ENCODE measurements around the gene WDR59.

WDR59 gene

GRCh38 chr16:74987027-74987681 lies 2.2 kb upstream of the WDR59 start:
- Histone ChIP-seq H3K27me3 (no peaks in the 10 kb centered on the region), H3K9ac (no peak overlapping the region), H3K4me2 (no peak overlapping the region), H3K36me3 (no peaks in the 10 kb centered on the region), H3K4me3 (no peak overlapping the region), H3K9me3 (no peaks in the 10 kb centered on the region), H3K27ac (no peak overlapping the region), H3K4me1 (peaks cover 31% of the 10 kb centered on the region), H4K20me1 (peaks cover 15% of the 10 kb centered on the region)
- no peak for TF ChIP-seq Cebpa-rat (IDR thresholded peaks at IDR 0.05)

DNA sequence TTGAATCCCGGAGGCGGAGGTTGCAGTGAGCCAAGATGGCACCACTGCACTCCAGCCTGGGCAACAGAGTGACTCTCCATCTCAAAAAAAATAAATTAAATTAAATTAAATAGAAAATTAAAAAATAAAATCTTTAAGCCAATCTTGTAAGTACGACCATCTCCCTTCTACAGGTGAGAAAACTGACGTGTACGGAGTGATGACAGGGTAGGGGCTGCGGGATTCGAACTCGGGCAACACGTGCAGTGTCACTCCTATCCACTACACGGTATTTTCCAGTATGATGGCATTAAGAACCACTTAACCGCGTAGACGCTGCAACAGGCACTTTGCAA lies 762 bp downstream of the WDR59 start:
- no peaks in the 10 kb centered on the region for H3K9me3 ChIP-seq
- peaks cover 26% of the 10 kb centered on the region for H3K4me1 ChIP-seq
- H3K4me3 ChIP-seq = peak overlapping the region; percentile 87
- peaks cover 17% of the 10 kb centered on the region for H4K20me1 ChIP-seq
- H3K36me3 ChIP-seq = peaks cover 5% of the 10 kb centered on the region; the same call in 1 of the 2 replicates
- H3K9ac ChIP-seq = peak overlapping the region; percentile 88
- TF ChIP-seq Cebpa-rat (IDR thresholded peaks at IDR 0.05) = no peak
- peak overlapping the region; percentile 88 for H3K4me2 ChIP-seq
- H3K27me3 ChIP-seq = no peaks in the 10 kb centered on the region
- H3K27ac ChIP-seq = peak overlapping the region; percentile 86; the same call in 1 of the 2 replicates

GRCh38 chr16:74982256-74982655 lies 2.7 kb downstream of the WDR59 start:
- Histone ChIP-seq H3K4me2 (0 out of 2 replicates have a peak overlapping the region, but pooled peaks have one; percentile 88), H3K9me3 (no peaks in the 10 kb centered on the region), H3K36me3 (peaks cover 22% of the 10 kb centered on the region), H3K4me3 (no peak overlapping the region), H3K9ac (no peak overlapping the region), H3K27ac (no peak overlapping the region), H3K27me3 (no peaks in the 10 kb centered on the region), H4K20me1 (peaks cover 36% of the 10 kb centered on the region), H3K4me1 (peaks cover 22% of the 10 kb centered on the region)
- no peak for TF ChIP-seq Cebpa-rat (IDR thresholded peaks at IDR 0.05)

DNA sequence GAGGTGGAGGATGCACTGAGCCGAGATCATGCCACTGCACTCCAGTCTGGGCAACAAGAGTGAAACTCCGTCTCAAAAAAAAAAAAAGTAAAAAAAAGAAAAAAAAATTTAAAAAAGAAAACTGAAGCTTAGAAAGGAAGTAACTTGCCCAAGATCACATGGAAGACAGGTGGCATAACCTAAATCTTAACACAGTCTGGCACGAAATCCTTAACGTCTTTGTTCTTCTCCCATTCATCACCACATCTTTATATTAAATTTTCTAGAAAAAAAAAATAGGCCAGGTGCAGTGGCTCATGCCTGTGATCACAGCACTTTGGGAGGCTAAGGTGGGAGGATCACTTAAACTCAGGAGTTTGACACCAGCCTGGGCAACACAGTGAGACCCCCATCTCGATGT lies 9.3 kb downstream of the WDR59 start:
- TF ChIP-seq Cebpa-rat (IDR thresholded peaks at IDR 0.05) = no peak
- Histone ChIP-seq H3K27me3 (no peaks in the 10 kb centered on the region), H3K4me3 (no peak overlapping the region), H4K20me1 (peaks cover 20% of the 10 kb centered on the region), H3K9ac (no peak overlapping the region), H3K4me1 (no peaks in the 10 kb centered on the region), H3K27ac (no peak overlapping the region), H3K4me2 (no peak overlapping the region), H3K9me3 (no peaks in the 10 kb centered on the region), H3K36me3 (peaks cover 65% of the 10 kb centered on the region)

DNA sequence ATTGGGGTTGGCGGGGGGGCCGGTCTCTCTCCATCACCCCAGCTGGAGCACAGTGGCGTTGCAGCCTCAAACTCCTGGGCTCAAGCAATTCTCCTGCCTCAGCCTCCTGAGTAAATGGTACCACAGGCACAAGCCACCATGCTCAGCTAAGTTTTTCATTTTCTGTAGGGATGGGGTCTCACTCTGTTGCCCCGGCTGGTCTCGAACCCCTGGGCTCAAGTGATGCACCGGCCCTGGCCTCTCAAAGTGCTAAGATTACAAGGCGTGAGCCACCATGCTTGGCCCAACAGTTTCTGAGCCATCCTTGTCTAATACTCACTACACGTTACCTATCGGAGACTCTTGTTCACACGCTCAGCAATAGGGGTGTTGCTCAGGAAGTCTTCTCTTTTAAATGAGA lies 11.6 kb downstream of the WDR59 start:
- Histone ChIP-seq H3K36me3 (peaks cover 54% of the 10 kb centered on the region), H3K4me2 (no peak overlapping the region), H3K4me1 (no peaks in the 10 kb centered on the region), H3K27me3 (no peaks in the 10 kb centered on the region), H3K9me3 (no peaks in the 10 kb centered on the region), H3K9ac (no peak overlapping the region), H3K27ac (no peak overlapping the region), H4K20me1 (peaks cover 11% of the 10 kb centered on the region), H3K4me3 (no peak overlapping the region)
- TF ChIP-seq Cebpa-rat (IDR thresholded peaks at IDR 0.05) = no peak

- Histone ChIP-seq H3K4me3 (no peak overlapping the region), H4K20me1 (0 out of 2 replicates have a peak, but pooled peaks cover 5% of the 10 kb centered on the region), H3K9me3 (no peaks in the 10 kb centered on the region), H3K27ac (no peak overlapping the region), H3K4me1 (peaks cover 8% of the 10 kb centered on the region; the same call in 1 of the 2 replicates), H3K36me3 (peaks cover 95% of the 10 kb centered on the region), H3K27me3 (no peaks in the 10 kb centered on the region), H3K4me2 (no peak overlapping the region), H3K9ac (no peak overlapping the region)
- no peak for TF ChIP-seq Cebpa-rat (IDR thresholded peaks at IDR 0.05)
Measured at GRCh38 chr16:74954763-74955162, 30.2 kb downstream of the WDR59 start.

DNA sequence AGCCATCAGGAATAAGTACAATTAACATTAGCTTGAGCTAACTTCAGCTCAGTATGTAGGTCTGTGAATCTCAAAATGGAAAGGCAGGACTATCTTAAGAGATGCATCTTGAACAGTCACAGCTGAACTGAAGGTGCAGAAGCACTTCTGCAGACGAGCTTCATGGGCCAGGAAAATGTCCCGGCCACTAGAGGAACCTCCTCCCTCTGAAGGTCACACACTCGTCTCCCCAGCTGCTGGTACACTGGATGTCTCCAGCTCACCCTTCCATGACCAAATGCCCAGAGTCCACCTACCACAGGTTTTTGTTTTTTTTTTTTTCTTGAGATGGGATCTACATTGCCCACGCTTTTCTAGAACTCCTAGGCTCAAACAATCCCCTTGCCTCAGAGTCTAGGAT lies 33.2 kb downstream of the WDR59 start:
- Histone ChIP-seq H3K4me3 (no peak overlapping the region), H3K36me3 (peaks cover 90% of the 10 kb centered on the region), H3K27ac (no peak overlapping the region), H3K9ac (no peak overlapping the region), H3K9me3 (no peaks in the 10 kb centered on the region), H3K4me1 (peaks cover 8% of the 10 kb centered on the region; the same call in 1 of the 2 replicates), H4K20me1 (0 out of 2 replicates have a peak, but pooled peaks cover 5% of the 10 kb centered on the region), H3K27me3 (no peaks in the 10 kb centered on the region), H3K4me2 (no peak overlapping the region)
- no peak for TF ChIP-seq Cebpa-rat (IDR thresholded peaks at IDR 0.05)

DNA sequence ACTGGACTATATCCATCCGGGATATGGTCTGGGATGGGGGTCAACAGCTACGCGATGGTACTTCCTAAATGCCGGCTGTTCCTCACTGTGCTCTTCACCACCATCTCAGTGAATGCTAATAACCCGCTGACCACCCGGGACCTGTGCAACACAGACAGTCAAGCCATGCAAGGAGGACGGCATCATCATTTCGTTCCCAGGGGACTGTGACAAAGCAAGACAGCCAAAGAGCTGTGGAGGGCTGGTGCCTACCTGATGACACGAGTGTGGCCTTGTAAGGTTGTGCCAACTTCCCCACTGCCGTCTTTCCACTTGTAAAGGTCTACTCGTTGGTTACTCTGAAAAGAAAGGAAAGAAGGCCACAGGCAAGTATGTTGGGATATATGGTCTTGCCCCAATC lies 33.7 kb downstream of the WDR59 start:
- Histone ChIP-seq H3K27ac (no peak overlapping the region), H3K4me2 (no peak overlapping the region), H3K9me3 (no peaks in the 10 kb centered on the region), H3K4me3 (no peak overlapping the region), H3K27me3 (no peaks in the 10 kb centered on the region), H4K20me1 (0 out of 2 replicates have a peak, but pooled peaks cover 5% of the 10 kb centered on the region), H3K4me1 (peaks cover 8% of the 10 kb centered on the region; the same call in 1 of the 2 replicates), H3K9ac (no peak overlapping the region), H3K36me3 (peaks cover 90% of the 10 kb centered on the region)
- no peak for TF ChIP-seq Cebpa-rat (IDR thresholded peaks at IDR 0.05)

GRCh38 chr16:74950511-74950910 lies 34.4 kb downstream of the WDR59 start:
- Histone ChIP-seq H3K27me3 (no peaks in the 10 kb centered on the region), H3K4me2 (no peak overlapping the region), H3K4me1 (peaks cover 8% of the 10 kb centered on the region; the same call in 1 of the 2 replicates), H4K20me1 (0 out of 2 replicates have a peak, but pooled peaks cover 5% of the 10 kb centered on the region), H3K9ac (no peak overlapping the region), H3K36me3 (peaks cover 90% of the 10 kb centered on the region), H3K4me3 (no peak overlapping the region), H3K27ac (no peak overlapping the region), H3K9me3 (no peaks in the 10 kb centered on the region)
- TF ChIP-seq Cebpa-rat (IDR thresholded peaks at IDR 0.05) = no peak

DNA sequence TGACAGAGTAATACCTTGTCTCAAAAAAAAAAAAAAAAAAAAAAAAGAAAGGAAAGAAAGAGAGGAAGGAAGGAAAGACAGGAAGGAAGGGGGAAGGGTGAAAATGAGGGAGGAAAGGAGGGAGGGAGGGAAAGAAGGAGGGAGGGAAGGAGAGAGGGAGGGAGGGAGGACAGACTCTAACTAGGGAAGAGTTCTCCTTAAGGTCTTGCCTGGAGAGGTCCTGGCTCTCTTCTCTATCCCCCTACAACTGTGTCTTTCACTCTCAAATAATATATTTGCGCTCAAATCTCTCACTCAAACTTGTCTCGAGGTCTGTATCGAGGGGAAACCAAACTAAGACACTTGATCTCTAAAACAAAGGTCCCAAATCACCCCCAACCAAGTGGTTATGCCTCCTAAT lies 35.6 kb downstream of the WDR59 start:
- Histone ChIP-seq H4K20me1 (0 out of 2 replicates have a peak, but pooled peaks cover 5% of the 10 kb centered on the region), H3K4me1 (peaks cover 8% of the 10 kb centered on the region; the same call in 1 of the 2 replicates), H3K27ac (no peak overlapping the region), H3K4me2 (no peak overlapping the region), H3K9me3 (no peaks in the 10 kb centered on the region), H3K9ac (no peak overlapping the region), H3K27me3 (no peaks in the 10 kb centered on the region), H3K4me3 (no peak overlapping the region), H3K36me3 (peaks cover 90% of the 10 kb centered on the region)
- TF ChIP-seq Cebpa-rat (IDR thresholded peaks at IDR 0.05) = no peak

All from BLaER1 (cell line).